Liver (tissue), 9 donors: Measurements from ENCODE around the gene PTGES. TPM values are rescaled to one million over a fixed set of nuclear protein-coding genes. Genes with fewer than 3 reads are reported as not detected.

Source experiments
- DNase-seq: peaks from one replicate; pipeline ENCODE4 v3.0.0-alpha.2; 2017; ENCODE audit warnings: low spot score
- H3K27ac ChIP-seq, 2 donors: one replicate each; pipeline ENCODE4 v1.7.0; 2013; ENCODE audit warnings: inconsistent platforms in 2 of 2, low read length in 2 of 2, control low read depth in 1 of 2, low read depth in 1 of 2, mild to moderate bottlenecking in 1 of 2
- H3K27me3 ChIP-seq, 4 donors: one replicate each; pipeline versions ENCODE4 v1.6.1 to v1.7.0; 2013; ENCODE audit warnings: low read length in 3 of 4, inconsistent platforms in 1 of 4, mild to moderate bottlenecking in 1 of 4, moderate library complexity in 1 of 4; ENCODE audit not compliant: control insufficient read depth in 4 of 4, insufficient read depth in 4 of 4
- H3K36me3 ChIP-seq, 4 donors: one replicate each; pipeline versions ENCODE4 v1.6.1 to v1.7.0; 2013; ENCODE audit warnings: low read length in 3 of 4, mild to moderate bottlenecking in 3 of 4, low read depth in 1 of 4, moderate library complexity in 1 of 4; ENCODE audit not compliant: control insufficient read depth in 4 of 4, insufficient read depth in 3 of 4
- H3K4me1 ChIP-seq, 4 donors: one replicate each; pipeline versions ENCODE4 v1.6.1 to v1.7.0; 2013; ENCODE audit warnings: low read length in 3 of 4, mild to moderate bottlenecking in 3 of 4, moderate library complexity in 1 of 4; ENCODE audit not compliant: control insufficient read depth in 4 of 4, insufficient read depth in 4 of 4
- H3K4me3 ChIP-seq, 3 donors: one replicate each; pipeline versions ENCODE4 v1.6.1 to v1.7.0; 2013; ENCODE audit warnings: low read length in 3 of 3, control low read depth in 1 of 3, low read depth in 1 of 3, mild to moderate bottlenecking in 1 of 3
- H3K9ac ChIP-seq, 2 donors: one replicate each; pipeline ENCODE4 v1.7.0; 2013; ENCODE audit warnings: low read length in 2 of 2, mild to moderate bottlenecking in 2 of 2, moderate library complexity in 2 of 2, control low read depth in 1 of 2, low read depth in 1 of 2
- H3K9me3 ChIP-seq, 4 donors: one replicate each; pipeline versions ENCODE4 v1.6.1 to v1.7.0; 2013; ENCODE audit warnings: low read length in 3 of 4; ENCODE audit not compliant: control insufficient read depth in 4 of 4
- FOXA1 ChIP-seq: IDR thresholded peaks from 2 replicates; pipeline ENCODE4 v1.6.1; 2016; ENCODE audit warnings: antibody characterized with exemption
- FOXA2 ChIP-seq: IDR thresholded peaks from 2 replicates; pipeline ENCODE4 v1.6.1; 2016; ENCODE audit warnings: antibody characterized with exemption
- HNF4A ChIP-seq, 2 donors: conservative IDR thresholded peaks; 2 replicates each; pipeline ENCODE4 v1.6.1; 2016; ENCODE audit warnings: antibody characterized with exemption in 2 of 2, mild to moderate bottlenecking in 2 of 2
- HNF4G ChIP-seq: IDR thresholded peaks from 2 replicates; pipeline ENCODE4 v1.6.1; 2016; ENCODE audit warnings: antibody characterized with exemption
- JUND ChIP-seq, 2 donors: IDR thresholded peaks; 2 replicates each; pipeline ENCODE4 v1.6.1; 2016; ENCODE audit warnings: antibody characterized with exemption in 2 of 2
- NR2F2 ChIP-seq: IDR thresholded peaks from 2 replicates; pipeline ENCODE4 v1.6.1; 2016; ENCODE audit warnings: antibody characterized with exemption
- RAD21 ChIP-seq, 2 donors: IDR thresholded peaks; 2 replicates each; pipeline ENCODE4 v1.6.1; 2016; ENCODE audit warnings: antibody characterized with exemption in 2 of 2, mild to moderate bottlenecking in 2 of 2
- RXRA ChIP-seq, 2 donors: IDR thresholded peaks; 2 replicates each; pipeline ENCODE4 v1.6.1; 2017 to 2018; ENCODE audit warnings: antibody characterized with exemption in 2 of 2, mild to moderate bottlenecking in 1 of 2
- SP1 ChIP-seq: IDR thresholded peaks from 2 replicates; pipeline ENCODE4 v1.6.1; 2018; ENCODE audit warnings: antibody characterized with exemption, mild to moderate bottlenecking
- TAF1 ChIP-seq: conservative IDR thresholded peaks from 2 replicates; pipeline ENCODE4 v1.6.1; 2016; ENCODE audit warnings: antibody characterized with exemption, mild to moderate bottlenecking
- YY1 ChIP-seq: IDR thresholded peaks from 2 replicates; pipeline ENCODE4 v1.6.1; 2016; ENCODE audit warnings: antibody characterized with exemption, mild to moderate bottlenecking
- WGBS: extraction: QIAGEN DNeasy Blood & Tissue Kit; methylation state at CpG from one replicate; pipeline ENCODE4 v1.1.7; 2013; 5-methylcytosine and 5-hydroxymethylcytosine counted together
- polyA plus RNA-seq, 2 donors: library from polyadenylated mRNA; stranded (reverse) in 1 of 2; unstranded in 1 of 2; fragments of 200-250 nt in 1 of 2; fragments of >200 nt in 1 of 2; fragmentation: Nextera tagmentation in 1 of 2; extraction: Ambion mirVana in 1 of 2; gene quantifications; one replicate each; pipeline versions ENCODE4 v1.2.1 to v1.2.3, GENCODE V29; 2013 to 2015
- total RNA-seq, 2 donors: library from RNA; depleted of rRNA; stranded (reverse); fragments of >200 nt; gene quantifications; one replicate each; pipeline ENCODE4 v1.2.3, GENCODE V29; 2014
- TF ChIP-seq, protein P1 (sequence below): IDR thresholded peaks from 2 replicates; pipeline ENCODE4 v1.6.1; 2016; ENCODE audit warnings: antibody characterized with exemption
- TF ChIP-seq, protein P2 (sequence below): IDR thresholded peaks from 2 replicates; pipeline ENCODE4 v1.6.1; 2016; ENCODE audit warnings: antibody characterized with exemption
- TF ChIP-seq, protein P3 (sequence below): fragments of 150-350 bp; IDR thresholded peaks from 2 replicates; pipeline ENCODE4 v1.5.1; 2017; ENCODE audit warnings: improper control_type of control experiment, low read depth, low read length; ENCODE audit not compliant: missing input control
- TF ChIP-seq, protein P4 (sequence below): IDR thresholded peaks from 2 replicates; pipeline ENCODE4 v1.6.1; 2016; ENCODE audit warnings: antibody characterized with exemption, mild to moderate bottlenecking
- donor health status: healthy.
- donor health status: healthy.
- donor health status: healthy.
- donor health status: healthy.
- donor health status: healthy.

PTGES gene
- total and polyA plus RNA-seq, 4 donors, result 0.07 to 0.47 (median 0.17) TPM; not detected in 1

DNA sequence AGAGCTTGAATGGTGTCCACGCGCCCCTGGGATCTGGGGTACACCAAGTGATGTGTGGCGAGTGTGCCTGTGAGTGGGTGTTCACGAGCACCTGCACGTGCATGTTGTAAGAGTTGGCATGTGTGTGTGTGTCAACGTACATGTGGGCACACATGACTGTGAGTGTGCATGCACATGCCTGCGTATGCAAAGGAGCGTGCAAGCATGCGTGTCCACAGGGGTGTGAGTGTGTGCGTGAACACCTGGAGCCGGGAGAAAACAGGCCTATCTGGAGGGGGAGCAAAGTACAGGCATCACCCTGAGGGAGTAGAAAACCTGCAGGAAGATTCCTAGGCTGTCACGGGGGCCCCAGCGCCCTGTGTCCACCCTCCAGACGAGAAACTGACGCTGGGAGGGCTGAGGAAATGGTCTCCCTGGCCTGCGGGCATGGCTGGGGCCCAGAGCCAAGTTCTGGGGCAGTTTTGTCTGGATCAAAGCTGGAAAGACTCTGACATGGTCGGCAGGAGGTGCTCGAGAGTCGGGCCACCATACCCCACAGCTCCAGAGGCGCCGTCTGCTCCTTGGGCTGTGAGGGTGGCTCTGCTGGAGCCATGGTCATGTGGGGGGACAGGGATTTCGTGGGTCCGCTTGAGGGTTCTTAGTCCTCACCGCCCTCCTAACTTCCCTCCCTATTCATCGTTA lies 31.8 kb downstream of the PTGES start:
- H3K27me3 ChIP-seq, result no peaks in the 10 kb centered on the region
- no peak overlapping the region for H3K4me3 ChIP-seq
- no peak overlapping the region for H3K27ac ChIP-seq
- TF ChIP-seq FOXA1, result no peak
- no peak for TF ChIP-seq HNF4A (conservative IDR thresholded peaks at IDR 0.05)
- no peak for TF ChIP-seq TAF1
- TF ChIP-seq, protein P1, sequence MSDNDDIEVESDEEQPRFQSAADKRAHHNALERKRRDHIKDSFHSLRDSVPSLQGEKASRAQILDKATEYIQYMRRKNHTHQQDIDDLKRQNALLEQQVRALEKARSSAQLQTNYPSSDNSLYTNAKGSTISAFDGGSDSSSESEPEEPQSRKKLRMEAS, result no peak
- no peaks in the 10 kb centered on the region for H3K4me1 ChIP-seq
- no peaks in the 10 kb centered on the region for H3K36me3 ChIP-seq
- H3K9ac ChIP-seq, result no peak overlapping the region
- no peak for DNase-seq
- 76% methylated on average over 25 of the region's 25 CpGs for WGBS
- H3K9me3 ChIP-seq, result no peaks in the 10 kb centered on the region

DNA sequence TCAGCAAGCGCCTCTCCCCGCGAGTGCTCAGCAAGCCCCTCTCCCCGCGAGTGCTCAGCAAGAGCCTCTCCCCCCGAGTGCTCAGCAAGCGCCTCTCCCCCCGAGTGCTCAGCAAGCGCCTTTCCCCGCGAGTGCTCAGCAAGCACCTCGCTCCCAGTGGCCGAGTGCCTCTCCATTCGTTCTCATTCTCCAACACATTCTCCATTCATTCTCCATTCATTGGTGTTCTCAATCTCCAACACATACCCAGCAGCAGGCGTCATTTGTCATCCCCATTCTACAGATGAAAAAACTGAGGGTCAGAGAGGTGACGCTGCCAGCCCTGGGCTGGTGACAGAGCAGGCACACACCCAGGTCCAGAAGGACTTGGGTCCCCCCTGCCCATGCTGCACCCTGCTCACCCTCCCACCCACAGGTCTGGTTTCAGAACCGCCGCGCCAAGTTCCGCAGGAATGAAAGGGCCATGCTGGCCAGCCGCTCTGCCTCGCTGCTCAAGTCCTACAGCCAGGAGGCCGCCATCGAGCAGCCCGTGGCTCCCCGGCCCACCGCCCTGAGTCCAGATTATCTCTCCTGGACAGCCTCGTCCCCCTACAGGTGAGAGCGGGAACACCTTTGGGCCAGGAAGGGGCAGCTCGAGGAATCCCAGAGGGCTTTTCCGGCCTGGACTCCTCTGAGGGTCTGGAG lies 32.5 kb downstream of the PTGES start:
- Histone ChIP-seq H3K9me3 (no peaks in the 10 kb centered on the region), H3K27me3 (no peaks in the 10 kb centered on the region), H3K36me3 (no peaks in the 10 kb centered on the region), H3K27ac (no peak overlapping the region), H3K9ac (no peak overlapping the region), H3K4me3 (no peak overlapping the region), H3K4me1 (no peaks in the 10 kb centered on the region)
- no peak for DNase-seq
- TF ChIP-seq, protein P2, sequence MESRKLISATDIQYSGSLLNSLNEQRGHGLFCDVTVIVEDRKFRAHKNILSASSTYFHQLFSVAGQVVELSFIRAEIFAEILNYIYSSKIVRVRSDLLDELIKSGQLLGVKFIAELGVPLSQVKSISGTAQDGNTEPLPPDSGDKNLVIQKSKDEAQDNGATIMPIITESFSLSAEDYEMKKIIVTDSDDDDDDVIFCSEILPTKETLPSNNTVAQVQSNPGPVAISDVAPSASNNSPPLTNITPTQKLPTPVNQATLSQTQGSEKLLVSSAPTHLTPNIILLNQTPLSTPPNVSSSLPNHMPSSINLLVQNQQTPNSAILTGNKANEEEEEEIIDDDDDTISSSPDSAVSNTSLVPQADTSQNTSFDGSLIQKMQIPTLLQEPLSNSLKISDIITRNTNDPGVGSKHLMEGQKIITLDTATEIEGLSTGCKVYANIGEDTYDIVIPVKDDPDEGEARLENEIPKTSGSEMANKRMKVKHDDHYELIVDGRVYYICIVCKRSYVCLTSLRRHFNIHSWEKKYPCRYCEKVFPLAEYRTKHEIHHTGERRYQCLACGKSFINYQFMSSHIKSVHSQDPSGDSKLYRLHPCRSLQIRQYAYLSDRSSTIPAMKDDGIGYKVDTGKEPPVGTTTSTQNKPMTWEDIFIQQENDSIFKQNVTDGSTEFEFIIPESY, result no peak
- TF ChIP-seq SP1 (no peak), YY1 (no peak), FOXA2 (no peak), RXRA (IDR thresholded peaks at IDR 0.05) (no peak), HNF4G (no peak), FOXA1 (no peak), RAD21 (IDR thresholded peaks at IDR 0.05) (no peak)
- TF ChIP-seq, protein P1, result no peak
- TF ChIP-seq, protein P3, sequence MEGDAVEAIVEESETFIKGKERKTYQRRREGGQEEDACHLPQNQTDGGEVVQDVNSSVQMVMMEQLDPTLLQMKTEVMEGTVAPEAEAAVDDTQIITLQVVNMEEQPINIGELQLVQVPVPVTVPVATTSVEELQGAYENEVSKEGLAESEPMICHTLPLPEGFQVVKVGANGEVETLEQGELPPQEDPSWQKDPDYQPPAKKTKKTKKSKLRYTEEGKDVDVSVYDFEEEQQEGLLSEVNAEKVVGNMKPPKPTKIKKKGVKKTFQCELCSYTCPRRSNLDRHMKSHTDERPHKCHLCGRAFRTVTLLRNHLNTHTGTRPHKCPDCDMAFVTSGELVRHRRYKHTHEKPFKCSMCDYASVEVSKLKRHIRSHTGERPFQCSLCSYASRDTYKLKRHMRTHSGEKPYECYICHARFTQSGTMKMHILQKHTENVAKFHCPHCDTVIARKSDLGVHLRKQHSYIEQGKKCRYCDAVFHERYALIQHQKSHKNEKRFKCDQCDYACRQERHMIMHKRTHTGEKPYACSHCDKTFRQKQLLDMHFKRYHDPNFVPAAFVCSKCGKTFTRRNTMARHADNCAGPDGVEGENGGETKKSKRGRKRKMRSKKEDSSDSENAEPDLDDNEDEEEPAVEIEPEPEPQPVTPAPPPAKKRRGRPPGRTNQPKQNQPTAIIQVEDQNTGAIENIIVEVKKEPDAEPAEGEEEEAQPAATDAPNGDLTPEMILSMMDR, result no peak
- WGBS, result 79% methylated on average over 31 of the region's 31 CpGs

DNA sequence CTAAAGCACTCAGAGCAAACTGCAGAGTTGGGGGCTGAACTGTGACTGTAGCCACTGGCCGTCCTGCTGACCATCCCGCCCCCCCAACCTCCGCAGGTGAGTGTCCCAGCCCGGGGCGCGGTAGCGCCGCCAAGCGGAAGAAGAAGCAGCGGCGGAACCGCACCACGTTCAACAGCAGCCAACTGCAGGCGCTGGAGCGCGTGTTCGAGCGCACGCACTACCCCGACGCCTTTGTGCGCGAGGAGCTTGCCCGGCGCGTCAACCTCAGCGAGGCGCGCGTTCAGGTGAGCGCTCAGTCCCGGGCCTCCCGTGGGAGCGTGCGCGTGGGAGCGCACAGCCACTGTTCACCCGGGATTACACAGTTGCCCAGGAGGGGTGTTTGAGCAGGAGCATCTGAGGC lies 33.7 kb downstream of the PTGES start:
- 63% methylated on average over 38 of the region's 38 CpGs for WGBS
- DNase-seq, result no peak

More for the DNA sequence above, 33.7 kb downstream of the PTGES start:
- Histone ChIP-seq H3K27me3 (no peaks in the 10 kb centered on the region), H3K27ac (no peak overlapping the region), H3K4me1 (no peaks in the 10 kb centered on the region), H3K36me3 (no peaks in the 10 kb centered on the region), H3K9me3 (no peaks in the 10 kb centered on the region), H3K9ac (no peak overlapping the region), H3K4me3 (no peak overlapping the region)
- no peak for TF ChIP-seq JUND (IDR thresholded peaks at IDR 0.05)
- TF ChIP-seq FOXA1, result no peak
- no peak for TF ChIP-seq TAF1
- TF ChIP-seq, protein P1, result no peak
- no peak for TF ChIP-seq NR2F2
- no peak for TF ChIP-seq HNF4G
- TF ChIP-seq, protein P4, sequence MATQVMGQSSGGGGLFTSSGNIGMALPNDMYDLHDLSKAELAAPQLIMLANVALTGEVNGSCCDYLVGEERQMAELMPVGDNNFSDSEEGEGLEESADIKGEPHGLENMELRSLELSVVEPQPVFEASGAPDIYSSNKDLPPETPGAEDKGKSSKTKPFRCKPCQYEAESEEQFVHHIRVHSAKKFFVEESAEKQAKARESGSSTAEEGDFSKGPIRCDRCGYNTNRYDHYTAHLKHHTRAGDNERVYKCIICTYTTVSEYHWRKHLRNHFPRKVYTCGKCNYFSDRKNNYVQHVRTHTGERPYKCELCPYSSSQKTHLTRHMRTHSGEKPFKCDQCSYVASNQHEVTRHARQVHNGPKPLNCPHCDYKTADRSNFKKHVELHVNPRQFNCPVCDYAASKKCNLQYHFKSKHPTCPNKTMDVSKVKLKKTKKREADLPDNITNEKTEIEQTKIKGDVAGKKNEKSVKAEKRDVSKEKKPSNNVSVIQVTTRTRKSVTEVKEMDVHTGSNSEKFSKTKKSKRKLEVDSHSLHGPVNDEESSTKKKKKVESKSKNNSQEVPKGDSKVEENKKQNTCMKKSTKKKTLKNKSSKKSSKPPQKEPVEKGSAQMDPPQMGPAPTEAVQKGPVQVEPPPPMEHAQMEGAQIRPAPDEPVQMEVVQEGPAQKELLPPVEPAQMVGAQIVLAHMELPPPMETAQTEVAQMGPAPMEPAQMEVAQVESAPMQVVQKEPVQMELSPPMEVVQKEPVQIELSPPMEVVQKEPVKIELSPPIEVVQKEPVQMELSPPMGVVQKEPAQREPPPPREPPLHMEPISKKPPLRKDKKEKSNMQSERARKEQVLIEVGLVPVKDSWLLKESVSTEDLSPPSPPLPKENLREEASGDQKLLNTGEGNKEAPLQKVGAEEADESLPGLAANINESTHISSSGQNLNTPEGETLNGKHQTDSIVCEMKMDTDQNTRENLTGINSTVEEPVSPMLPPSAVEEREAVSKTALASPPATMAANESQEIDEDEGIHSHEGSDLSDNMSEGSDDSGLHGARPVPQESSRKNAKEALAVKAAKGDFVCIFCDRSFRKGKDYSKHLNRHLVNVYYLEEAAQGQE, result no peak
- TF ChIP-seq HNF4A (conservative IDR thresholded peaks at IDR 0.05), result no peak
